NCI-H1092 (cell line): ENCODE results near the gene NMT2.

ENCODE experiments used
- DNase-seq: peaks from one replicate; lab custom pipeline; 2025; lab: John Stamatoyannopoulos, UW

NMT2 gene

GRCh38 chr10:15181576-15182156 lies 13.2 kb upstream of the NMT2 start:
- DNase-seq: no peak

- DNase-seq: no peak
Observed at GRCh38 chr10:15180736-15181135, 12.2 kb upstream of the NMT2 start.

- no peak for DNase-seq
Observed at GRCh38 chr10:15176269-15176668, 7.8 kb upstream of the NMT2 start.

DNA sequence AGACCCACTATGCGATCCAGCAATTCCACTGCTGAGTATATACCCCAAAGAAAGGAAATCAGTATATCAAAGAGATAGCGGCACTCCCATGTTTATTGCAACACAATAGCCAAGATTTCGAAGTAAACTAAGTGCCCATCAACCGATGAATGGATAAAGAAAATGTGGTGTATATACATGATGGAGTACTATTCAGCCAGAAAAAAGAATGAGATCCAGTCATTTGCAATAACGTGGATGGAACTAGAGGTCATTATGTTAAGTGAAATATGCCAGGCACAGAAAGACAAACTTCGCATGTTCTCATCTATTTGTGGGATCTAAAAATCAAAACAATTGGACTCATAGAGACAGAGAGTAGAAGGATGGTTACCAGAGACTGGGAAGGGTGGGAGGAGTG lies 7.1 kb upstream of the NMT2 start:
- no peak for DNase-seq

GRCh38 chr10:15172306-15172840 lies 3.9 kb upstream of the NMT2 start:
- DNase-seq: no peak

DNA sequence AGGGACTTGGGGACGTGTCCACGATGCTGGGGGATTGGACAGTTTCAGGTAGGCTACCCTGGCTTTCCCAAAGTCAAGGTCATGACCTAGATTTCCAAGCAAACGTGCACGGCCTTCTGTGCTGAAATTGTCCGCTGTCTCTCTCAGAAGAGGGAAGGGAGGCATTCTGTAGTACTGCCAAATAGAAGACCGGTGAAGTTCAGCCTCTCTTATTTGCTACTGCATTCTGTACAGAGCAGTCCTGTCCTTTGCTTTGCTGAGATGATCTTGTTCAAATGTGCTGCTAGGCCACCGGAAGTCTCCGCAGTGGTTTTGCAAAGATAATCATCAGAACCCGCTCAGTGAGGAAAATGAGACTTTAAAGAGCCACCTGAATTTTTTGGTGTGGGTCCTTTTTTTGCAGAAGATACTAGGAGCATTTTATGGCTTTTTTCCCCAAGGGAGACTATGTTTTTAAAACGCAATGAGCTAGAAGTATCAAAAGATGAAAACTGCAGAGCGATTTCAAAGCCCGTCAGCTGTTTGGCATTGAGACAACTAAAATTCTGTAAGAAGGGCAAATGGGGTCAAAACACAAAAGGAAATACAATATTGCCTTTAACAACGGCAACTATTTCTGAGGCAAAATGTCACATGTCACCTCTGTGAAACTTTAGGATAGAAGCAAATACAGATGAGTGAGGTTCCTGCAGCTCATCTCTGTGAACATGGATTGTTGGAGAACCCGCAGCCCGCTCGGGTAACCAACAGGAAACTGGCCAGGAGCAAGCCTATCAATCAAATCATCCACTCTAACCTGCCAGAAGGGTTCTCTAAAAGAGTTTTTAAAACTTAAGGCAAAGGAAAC lies 1.3 kb upstream of the NMT2 start:
- DNase-seq: no peak

DNA sequence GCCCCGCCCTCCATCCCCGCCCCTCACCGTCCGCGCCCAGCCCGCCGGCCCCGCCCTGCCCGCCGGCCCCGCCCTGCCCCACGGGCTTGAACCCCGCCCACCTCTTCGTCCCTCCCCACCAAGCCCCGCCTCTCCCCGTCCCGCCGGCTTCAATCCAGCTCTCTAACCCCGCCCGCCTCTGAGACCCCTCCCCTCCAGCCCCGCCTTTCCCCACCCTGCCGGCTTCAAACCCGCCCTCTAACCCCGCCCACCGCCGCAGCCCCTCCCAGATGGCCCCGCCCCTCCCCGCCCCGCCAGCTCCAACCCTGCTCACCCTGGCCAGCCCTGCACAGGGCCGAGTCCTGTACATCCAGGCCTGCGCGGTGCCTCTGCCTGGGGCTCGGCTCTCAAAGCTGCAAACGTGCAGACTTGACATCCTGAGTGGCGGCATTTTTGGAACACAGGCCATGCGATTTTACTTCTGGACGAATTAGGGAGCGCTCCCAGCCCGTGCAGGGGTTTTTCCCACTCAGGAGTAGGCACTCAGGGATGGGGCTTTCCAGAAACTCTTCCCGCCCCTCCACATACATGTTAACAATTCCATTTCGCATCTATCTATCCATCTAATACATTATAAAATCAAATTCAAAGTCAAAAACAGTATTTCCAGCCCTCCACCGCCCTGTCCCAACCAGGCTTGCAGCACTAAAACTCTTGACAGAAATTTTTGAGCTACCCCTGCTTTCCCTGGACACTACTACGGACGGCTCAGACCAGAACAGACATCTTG lies 477 bp upstream of the NMT2 start:
- peak; percentile 74 for DNase-seq

- DNase-seq: no peak
Observed at GRCh38 chr10:15167411-15168290, 842 bp downstream of the NMT2 start.

- DNase-seq: no peak
Observed at GRCh38 chr10:15166325-15166724, 2.2 kb downstream of the NMT2 start.

DNA sequence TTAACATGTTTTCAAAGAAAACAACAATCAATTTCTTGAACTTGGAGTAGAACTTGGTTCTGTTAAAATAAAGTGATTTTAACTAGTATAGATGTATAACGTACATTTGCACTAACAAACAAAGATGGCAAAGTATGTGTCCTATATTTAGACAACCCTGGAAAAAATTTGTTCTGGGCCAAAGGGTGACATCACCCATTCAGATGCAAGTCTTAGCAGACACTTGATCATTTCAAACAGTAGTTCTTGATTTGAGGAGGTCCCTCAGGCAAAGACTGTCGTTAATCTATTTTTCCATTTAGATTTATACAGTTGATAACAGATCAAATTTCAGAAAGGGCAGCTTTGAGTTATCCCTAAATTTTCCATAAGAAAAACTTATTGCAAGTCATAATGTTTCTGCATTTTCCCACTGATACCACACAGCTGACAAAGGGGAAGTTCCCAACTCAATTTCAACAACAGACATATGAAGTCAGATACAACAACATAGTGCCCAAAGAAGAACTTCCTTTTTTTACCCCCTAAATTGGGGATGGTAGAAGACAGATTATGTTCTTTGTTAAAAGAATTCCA lies 5.2 kb downstream of the NMT2 start:
- no peak for DNase-seq

DNA sequence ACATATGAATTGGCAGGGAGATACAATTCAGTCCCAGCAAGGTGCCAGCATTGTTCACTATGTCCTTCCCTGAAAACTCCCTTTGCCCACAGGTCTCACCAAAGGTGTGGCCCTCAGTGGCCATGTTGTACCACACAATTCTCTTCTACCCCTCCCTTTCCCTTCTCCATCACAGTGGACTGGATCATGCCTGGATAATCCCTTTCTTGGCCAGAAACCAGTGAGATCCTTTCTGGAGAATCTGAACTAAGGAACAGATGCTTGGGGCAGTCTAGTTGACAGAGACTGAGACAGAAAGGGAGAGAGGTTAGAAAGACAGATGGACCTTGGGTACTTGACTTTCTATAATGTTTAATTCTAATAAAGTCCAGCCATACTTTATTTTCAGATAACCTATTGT lies 9.5 kb downstream of the NMT2 start:
- DNase-seq: no peak

DNA sequence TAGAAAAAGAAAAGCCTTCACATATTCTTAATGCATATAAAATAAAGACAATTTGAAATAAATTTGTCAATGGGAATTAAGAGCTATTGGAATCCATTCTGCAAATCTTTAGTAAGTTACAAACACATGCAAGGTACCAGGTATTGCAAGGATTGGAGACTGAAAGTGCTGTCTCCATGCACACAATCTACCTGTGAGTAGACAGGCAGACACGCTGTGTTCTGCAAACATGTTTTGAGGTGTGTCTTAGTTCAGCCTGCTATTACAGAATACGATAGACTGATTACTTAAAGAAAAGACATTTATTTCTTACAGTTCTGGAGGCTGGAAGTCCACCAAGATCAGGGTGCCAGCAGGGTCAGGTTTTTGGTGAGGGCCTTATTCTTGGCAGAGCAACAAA lies 10.0 kb downstream of the NMT2 start:
- DNase-seq: no peak

GRCh38 chr10:15155978-15156656 lies 12.4 kb downstream of the NMT2 start:
- DNase-seq: no peak

- no peak for DNase-seq
Observed at GRCh38 chr10:15152556-15152955, 15.9 kb downstream of the NMT2 start.

DNA sequence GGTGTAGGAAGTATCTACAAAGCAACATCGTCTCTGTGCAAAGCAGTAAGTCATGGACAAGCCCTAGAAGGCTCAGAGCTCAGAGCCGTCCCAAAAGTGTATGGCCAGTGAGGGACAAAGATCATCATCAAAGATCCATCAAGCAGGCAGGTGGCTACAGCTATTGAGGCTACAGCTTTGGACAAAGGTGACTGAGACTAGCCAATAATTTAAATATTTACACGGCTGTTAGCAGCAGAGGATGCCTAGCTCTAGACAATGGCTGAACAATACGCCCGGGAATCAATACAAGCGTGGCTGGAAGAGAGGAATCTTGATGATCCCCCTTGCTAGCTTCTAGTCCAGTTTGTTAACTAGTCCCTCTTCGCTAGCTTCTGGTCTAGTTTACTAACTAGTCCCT lies 17.9 kb downstream of the NMT2 start:
- DNase-seq: no peak

DNA sequence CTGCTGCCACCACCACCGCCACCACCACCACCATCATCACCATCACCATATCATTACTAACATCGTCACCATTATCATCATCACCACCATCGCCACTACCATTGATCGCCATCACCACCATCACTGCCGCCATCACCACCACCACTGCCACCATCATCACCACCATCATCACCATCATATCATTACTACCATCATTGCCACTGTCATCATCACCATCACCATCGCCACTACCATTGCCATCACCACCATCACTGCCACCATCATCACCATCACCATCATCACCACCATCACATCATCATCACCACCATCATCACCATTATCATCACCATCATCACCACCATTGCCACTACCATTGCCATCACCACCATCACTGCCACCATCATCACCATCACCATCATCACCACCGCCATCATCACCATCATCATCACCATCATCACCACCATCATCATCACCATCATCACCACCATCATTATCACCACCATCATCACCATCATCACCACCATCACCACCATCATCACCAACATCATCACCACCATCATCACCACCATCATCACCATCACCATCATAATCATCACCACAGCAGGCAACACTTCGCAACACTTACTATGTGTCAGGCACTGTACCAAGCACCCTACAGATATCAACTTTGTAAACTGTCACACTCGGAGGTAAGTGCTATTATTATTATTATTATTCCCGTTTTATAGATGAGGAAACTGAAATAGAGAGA lies 19.3 kb downstream of the NMT2 start:
- DNase-seq: no peak

- no peak for DNase-seq
Observed at GRCh38 chr10:15147594-15148392, 20.7 kb downstream of the NMT2 start.

GRCh38 chr10:15146366-15146765 lies 22.1 kb downstream of the NMT2 start:
- DNase-seq: no peak

DNA sequence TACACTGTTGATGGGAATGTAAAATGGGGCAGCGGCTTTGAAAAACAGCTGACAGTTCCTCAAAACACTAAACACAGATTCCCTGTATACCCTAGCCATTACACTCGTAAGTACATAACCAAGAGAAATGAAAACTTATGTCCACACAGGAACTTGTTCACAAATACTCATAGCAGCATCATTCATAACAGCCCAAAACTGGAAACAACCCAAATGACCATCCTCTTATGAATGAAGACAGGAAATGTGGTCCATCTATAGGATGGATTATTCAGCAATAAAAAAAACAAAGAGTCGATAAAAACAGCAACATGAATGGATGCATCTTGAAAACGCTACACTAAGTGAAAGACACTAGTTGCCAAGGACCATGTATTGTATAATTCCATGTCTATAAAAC lies 23.7 kb downstream of the NMT2 start:
- DNase-seq: no peak
